SK-N-SH treated with all-trans-retinoic acid at 6 μM for 48 hours (cell line): ENCODE data around the gene PAQR6.

Experiments
- PPARA ChIP-seq: fragments of 250-450 bp; sonication (Bioruptor Pico); IDR thresholded peaks from 2 replicates; pipeline ENCODE4 v1.5.0; 2020; ENCODE audit warnings: mild to moderate bottlenecking, borderline replicate concordance
- ZNF70 ChIP-seq: fragments of 450-650 bp; formaldehyde crosslinking; IDR thresholded peaks from 2 replicates; pipeline ENCODE4 v1.5.0; 2020; ENCODE audit warnings: mild to moderate bottlenecking, moderate library complexity

GRCh38 chr1:156279837-156280236 is 32.0 kb upstream of the PAQR6 start:
- TF ChIP-seq ZNF70 (CRISPR knock-in tag) (no peak), PPARA (no peak)
